Measurements from ENCODE around the gene EXT2. TPM values are rescaled to one million over a fixed set of nuclear protein-coding genes. Genes with fewer than 3 reads are reported as not detected.

Gene EXT2
- total and polyA plus RNA-seq, 10 of the 15 experiments (the other 5 are each of a cell fraction or from before 2014, with no cell fraction given): 3.8 to 31.4 (median 17.9) TPM

GRCh38 chr11:44269369-44270351 lies 174.2 kb downstream of the EXT2 start (continued):
- TF ChIP-seq SMAD1 (IDR thresholded peaks at IDR 0.05; ENCODE audit: low read depth, partially characterized antibody): no peak
- no peak for TF ChIP-seq CBX5 (IDR thresholded peaks at IDR 0.05; ENCODE audit: low read depth)
- TF ChIP-seq E2F8 (IDR thresholded peaks at IDR 0.05; ENCODE audit: low read depth, partially characterized antibody): no peak
- TF ChIP-seq POU2F2 (IDR thresholded peaks at IDR 0.05; ENCODE audit: borderline replicate concordance, low read depth, low read length): no peak
- no peak for TF ChIP-seq CHD4 (IDR thresholded peaks at IDR 0.05)
- TF ChIP-seq RFX5 (IDR thresholded peaks at IDR 0.05; ENCODE audit: low read depth, low read length): no peak
- TF ChIP-seq, protein P1, sequence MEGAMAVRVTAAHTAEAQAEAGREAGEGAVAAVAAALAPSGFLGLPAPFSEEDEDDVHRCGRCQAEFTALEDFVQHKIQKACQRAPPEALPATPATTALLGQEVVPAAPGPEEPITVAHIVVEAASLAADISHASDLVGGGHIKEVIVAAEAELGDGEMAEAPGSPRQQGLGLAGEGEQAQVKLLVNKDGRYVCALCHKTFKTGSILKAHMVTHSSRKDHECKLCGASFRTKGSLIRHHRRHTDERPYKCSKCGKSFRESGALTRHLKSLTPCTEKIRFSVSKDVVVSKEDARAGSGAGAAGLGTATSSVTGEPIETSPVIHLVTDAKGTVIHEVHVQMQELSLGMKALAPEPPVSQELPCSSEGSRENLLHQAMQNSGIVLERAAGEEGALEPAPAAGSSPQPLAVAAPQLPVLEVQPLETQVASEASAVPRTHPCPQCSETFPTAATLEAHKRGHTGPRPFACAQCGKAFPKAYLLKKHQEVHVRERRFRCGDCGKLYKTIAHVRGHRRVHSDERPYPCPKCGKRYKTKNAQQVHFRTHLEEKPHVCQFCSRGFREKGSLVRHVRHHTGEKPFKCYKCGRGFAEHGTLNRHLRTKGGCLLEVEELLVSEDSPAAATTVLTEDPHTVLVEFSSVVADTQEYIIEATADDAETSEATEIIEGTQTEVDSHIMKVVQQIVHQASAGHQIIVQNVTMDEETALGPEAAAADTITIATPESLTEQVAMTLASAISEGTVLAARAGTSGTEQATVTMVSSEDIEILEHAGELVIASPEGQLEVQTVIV (IDR thresholded peaks at IDR 0.05; ENCODE audit: borderline replicate concordance, partially characterized antibody): no peak
- no peak for TF ChIP-seq RB1 (IDR thresholded peaks at IDR 0.05; ENCODE audit: borderline replicate concordance)
- TF ChIP-seq ZSCAN29 (IDR thresholded peaks at IDR 0.05): no peak
- TF ChIP-seq, protein P2, sequence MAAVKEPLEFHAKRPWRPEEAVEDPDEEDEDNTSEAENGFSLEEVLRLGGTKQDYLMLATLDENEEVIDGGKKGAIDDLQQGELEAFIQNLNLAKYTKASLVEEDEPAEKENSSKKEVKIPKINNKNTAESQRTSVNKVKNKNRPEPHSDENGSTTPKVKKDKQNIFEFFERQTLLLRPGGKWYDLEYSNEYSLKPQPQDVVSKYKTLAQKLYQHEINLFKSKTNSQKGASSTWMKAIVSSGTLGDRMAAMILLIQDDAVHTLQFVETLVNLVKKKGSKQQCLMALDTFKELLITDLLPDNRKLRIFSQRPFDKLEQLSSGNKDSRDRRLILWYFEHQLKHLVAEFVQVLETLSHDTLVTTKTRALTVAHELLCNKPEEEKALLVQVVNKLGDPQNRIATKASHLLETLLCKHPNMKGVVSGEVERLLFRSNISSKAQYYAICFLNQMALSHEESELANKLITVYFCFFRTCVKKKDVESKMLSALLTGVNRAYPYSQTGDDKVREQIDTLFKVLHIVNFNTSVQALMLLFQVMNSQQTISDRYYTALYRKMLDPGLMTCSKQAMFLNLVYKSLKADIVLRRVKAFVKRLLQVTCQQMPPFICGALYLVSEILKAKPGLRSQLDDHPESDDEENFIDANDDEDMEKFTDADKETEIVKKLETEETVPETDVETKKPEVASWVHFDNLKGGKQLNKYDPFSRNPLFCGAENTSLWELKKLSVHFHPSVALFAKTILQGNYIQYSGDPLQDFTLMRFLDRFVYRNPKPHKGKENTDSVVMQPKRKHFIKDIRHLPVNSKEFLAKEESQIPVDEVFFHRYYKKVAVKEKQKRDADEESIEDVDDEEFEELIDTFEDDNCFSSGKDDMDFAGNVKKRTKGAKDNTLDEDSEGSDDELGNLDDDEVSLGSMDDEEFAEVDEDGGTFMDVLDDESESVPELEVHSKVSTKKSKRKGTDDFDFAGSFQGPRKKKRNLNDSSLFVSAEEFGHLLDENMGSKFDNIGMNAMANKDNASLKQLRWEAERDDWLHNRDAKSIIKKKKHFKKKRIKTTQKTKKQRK (IDR thresholded peaks at IDR 0.05; ENCODE audit: low read depth, low read length): no peak
- no peak for TF ChIP-seq MAX (IDR thresholded peaks at IDR 0.05; ENCODE audit: low read depth, low read length)

Data from GM12878 (cell line).